ENCODE data around the gene FIGN. TPM values are rescaled to one million over a fixed set of nuclear protein-coding genes. Genes with fewer than 3 reads are reported as not detected.

The FIGN gene
- polyA plus RNA-seq, 1 donor from 2014 or later: 0.71 TPM

DNA sequence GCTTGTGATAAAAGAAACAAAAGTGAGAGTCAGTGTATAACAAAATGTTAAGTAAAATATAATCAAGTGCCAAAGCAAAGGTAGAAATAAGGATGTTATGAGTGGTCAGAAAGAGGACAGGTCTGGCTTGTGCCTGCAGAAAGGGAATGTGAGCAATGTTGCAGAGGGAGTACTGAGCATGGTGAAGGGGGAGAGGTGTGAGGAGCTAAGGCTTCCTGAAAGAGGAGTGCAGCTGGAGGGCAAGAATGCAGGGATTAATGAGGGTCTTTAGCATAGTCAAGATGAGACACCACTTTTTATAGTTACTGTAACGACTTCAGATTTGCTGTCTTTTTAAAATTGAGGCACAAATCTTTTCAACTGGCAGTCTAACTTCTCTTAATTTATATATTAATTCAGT, 22.0 kb upstream of the FIGN start:
- Histone ChIP-seq H3K27ac (ENCODE audit: low read length) (no peak overlapping the region), H2AFZ (ENCODE audit: low read depth, low read length) (no peak overlapping the region), H3F3A (ENCODE audit: insufficient read depth, low read length, poor library complexity, severe bottlenecking) (no peaks in the 10 kb centered on the region), H3K79me2 (replicated peaks; ENCODE audit: insufficient read depth, low read length) (no peaks in the 10 kb centered on the region), H3K36me3 (ENCODE audit: insufficient read depth, low read length) (no peaks in the 10 kb centered on the region), H3K9me3 (ENCODE audit: low read length) (no peaks in the 10 kb centered on the region), H3K27me3 (ENCODE audit: insufficient read depth, low read depth, low read length) (no peaks in the 10 kb centered on the region), H4K20me1 (ENCODE audit: insufficient read depth) (no peaks in the 10 kb centered on the region), H3K4me3 (ENCODE audit: low read length) (no peak overlapping the region), H3K9me2 (ENCODE audit: insufficient read depth, low read length) (no peaks in the 10 kb centered on the region), H3K9ac (ENCODE audit: low read length) (no peak overlapping the region), H3K4me2 (ENCODE audit: low read length) (no peak overlapping the region)
- TF ChIP-seq, protein P1, sequence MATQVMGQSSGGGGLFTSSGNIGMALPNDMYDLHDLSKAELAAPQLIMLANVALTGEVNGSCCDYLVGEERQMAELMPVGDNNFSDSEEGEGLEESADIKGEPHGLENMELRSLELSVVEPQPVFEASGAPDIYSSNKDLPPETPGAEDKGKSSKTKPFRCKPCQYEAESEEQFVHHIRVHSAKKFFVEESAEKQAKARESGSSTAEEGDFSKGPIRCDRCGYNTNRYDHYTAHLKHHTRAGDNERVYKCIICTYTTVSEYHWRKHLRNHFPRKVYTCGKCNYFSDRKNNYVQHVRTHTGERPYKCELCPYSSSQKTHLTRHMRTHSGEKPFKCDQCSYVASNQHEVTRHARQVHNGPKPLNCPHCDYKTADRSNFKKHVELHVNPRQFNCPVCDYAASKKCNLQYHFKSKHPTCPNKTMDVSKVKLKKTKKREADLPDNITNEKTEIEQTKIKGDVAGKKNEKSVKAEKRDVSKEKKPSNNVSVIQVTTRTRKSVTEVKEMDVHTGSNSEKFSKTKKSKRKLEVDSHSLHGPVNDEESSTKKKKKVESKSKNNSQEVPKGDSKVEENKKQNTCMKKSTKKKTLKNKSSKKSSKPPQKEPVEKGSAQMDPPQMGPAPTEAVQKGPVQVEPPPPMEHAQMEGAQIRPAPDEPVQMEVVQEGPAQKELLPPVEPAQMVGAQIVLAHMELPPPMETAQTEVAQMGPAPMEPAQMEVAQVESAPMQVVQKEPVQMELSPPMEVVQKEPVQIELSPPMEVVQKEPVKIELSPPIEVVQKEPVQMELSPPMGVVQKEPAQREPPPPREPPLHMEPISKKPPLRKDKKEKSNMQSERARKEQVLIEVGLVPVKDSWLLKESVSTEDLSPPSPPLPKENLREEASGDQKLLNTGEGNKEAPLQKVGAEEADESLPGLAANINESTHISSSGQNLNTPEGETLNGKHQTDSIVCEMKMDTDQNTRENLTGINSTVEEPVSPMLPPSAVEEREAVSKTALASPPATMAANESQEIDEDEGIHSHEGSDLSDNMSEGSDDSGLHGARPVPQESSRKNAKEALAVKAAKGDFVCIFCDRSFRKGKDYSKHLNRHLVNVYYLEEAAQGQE (IDR thresholded peaks at IDR 0.05; ENCODE audit: borderline replicate concordance): no peak
- TF ChIP-seq TAF1 (IDR thresholded peaks at IDR 0.05; ENCODE audit: low read depth) (no peak), EP300 (conservative IDR thresholded peaks at IDR 0.05; ENCODE audit: poor library complexity, severe bottlenecking) (no peak), EZH2 (IDR thresholded peaks at IDR 0.05; ENCODE audit: borderline replicate concordance, insufficient read depth, low read length, poor library complexity, severe bottlenecking) (no peak), POLR2AphosphoS5 (IDR thresholded peaks at IDR 0.05) (no peak), SMC3 (conservative IDR thresholded peaks at IDR 0.05; ENCODE audit: poor library complexity) (no peak), RAD21 (conservative IDR thresholded peaks at IDR 0.05) (no peak)
- TF ChIP-seq, protein P2, sequence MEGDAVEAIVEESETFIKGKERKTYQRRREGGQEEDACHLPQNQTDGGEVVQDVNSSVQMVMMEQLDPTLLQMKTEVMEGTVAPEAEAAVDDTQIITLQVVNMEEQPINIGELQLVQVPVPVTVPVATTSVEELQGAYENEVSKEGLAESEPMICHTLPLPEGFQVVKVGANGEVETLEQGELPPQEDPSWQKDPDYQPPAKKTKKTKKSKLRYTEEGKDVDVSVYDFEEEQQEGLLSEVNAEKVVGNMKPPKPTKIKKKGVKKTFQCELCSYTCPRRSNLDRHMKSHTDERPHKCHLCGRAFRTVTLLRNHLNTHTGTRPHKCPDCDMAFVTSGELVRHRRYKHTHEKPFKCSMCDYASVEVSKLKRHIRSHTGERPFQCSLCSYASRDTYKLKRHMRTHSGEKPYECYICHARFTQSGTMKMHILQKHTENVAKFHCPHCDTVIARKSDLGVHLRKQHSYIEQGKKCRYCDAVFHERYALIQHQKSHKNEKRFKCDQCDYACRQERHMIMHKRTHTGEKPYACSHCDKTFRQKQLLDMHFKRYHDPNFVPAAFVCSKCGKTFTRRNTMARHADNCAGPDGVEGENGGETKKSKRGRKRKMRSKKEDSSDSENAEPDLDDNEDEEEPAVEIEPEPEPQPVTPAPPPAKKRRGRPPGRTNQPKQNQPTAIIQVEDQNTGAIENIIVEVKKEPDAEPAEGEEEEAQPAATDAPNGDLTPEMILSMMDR (IDR thresholded peaks at IDR 0.05; ENCODE audit: poor library complexity, severe bottlenecking): no peak

DNA sequence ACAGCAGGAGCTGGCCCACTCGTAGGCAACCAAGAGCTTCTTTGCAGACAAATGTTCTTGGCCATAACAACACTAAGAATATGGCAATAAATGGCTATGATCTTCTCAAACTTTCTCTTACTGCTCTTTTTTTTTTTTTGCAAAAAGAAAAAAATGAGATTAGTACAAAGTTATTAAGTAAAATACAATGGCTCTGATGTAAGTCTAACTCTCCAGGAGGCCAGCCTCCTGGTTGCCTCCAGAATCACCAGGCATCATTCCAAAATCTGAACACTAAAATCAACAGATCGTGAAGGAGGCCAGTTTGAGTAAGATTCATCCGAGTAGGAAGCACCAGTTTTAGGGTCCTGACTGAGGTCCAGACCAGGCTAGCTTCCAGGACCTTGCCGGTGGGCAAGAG, 20.8 kb upstream of the FIGN start:
- Histone ChIP-seq H3K9me3 (ENCODE audit: low read length) (no peaks in the 10 kb centered on the region), H2AFZ (ENCODE audit: low read depth, low read length) (no peak overlapping the region), H3F3A (ENCODE audit: insufficient read depth, low read length, poor library complexity, severe bottlenecking) (no peaks in the 10 kb centered on the region), H3K27me3 (ENCODE audit: insufficient read depth, low read depth, low read length) (no peaks in the 10 kb centered on the region), H3K27ac (ENCODE audit: low read length) (no peak overlapping the region), H3K9ac (ENCODE audit: low read length) (no peak overlapping the region), H3K4me2 (ENCODE audit: low read length) (no peak overlapping the region), H3K9me2 (ENCODE audit: insufficient read depth, low read length) (no peaks in the 10 kb centered on the region), H3K79me2 (replicated peaks; ENCODE audit: insufficient read depth, low read length) (no peaks in the 10 kb centered on the region), H3K36me3 (ENCODE audit: insufficient read depth, low read length) (no peaks in the 10 kb centered on the region), H4K20me1 (ENCODE audit: insufficient read depth) (no peaks in the 10 kb centered on the region), H3K4me3 (ENCODE audit: low read length) (no peak overlapping the region)
- no peak for TF ChIP-seq SMC3 (conservative IDR thresholded peaks at IDR 0.05; ENCODE audit: poor library complexity)
- TF ChIP-seq TAF1 (IDR thresholded peaks at IDR 0.05; ENCODE audit: low read depth): no peak
- no peak for TF ChIP-seq POLR2AphosphoS5 (IDR thresholded peaks at IDR 0.05)
- no peak for TF ChIP-seq EZH2 (IDR thresholded peaks at IDR 0.05; ENCODE audit: borderline replicate concordance, insufficient read depth, low read length, poor library complexity, severe bottlenecking)
- no peak for TF ChIP-seq MXI1 (conservative IDR thresholded peaks at IDR 0.05; ENCODE audit: poor library complexity, severe bottlenecking)
- no peak for TF ChIP-seq RAD21 (conservative IDR thresholded peaks at IDR 0.05)
- TF ChIP-seq EP300 (conservative IDR thresholded peaks at IDR 0.05; ENCODE audit: poor library complexity, severe bottlenecking): no peak
- TF ChIP-seq, protein P2 (IDR thresholded peaks at IDR 0.05; ENCODE audit: poor library complexity, severe bottlenecking): no peak
- TF ChIP-seq, protein P1 (IDR thresholded peaks at IDR 0.05; ENCODE audit: borderline replicate concordance): no peak
